HEK293 (cell line): ENCODE data around the gene CDK4.

Experiments used
- CTCF ChIP-seq: fragments of 450-650 bp; formaldehyde crosslinking; IDR thresholded peaks from 2 replicates; pipeline ENCODE4 v1.5.1; 2016; ENCODE audit warnings: missing biosample characterization, missing genetic modification characterization
- GLI4 ChIP-seq: fragments of 450-650 bp; formaldehyde crosslinking; IDR thresholded peaks from 2 replicates; pipeline ENCODE4 v1.5.1; 2016; ENCODE audit warnings: missing biosample characterization, missing genetic modification characterization
- PBX3 ChIP-seq: sonication (generic); formaldehyde crosslinking; IDR thresholded peaks from 2 replicates; pipeline ENCODE4 v1.8.1; 2022; ENCODE audit warnings: mild to moderate bottlenecking, moderate library complexity, missing genetic modification reagents
- PRDM10 ChIP-seq: fragments of 450-650 bp; formaldehyde crosslinking; IDR thresholded peaks from 2 replicates; pipeline ENCODE4 v1.5.1; 2016; ENCODE audit warnings: missing biosample characterization, missing genetic modification characterization
- YY1 ChIP-seq: fragments of 450-650 bp; formaldehyde crosslinking; IDR thresholded peaks from 2 replicates; pipeline ENCODE4 v1.5.1; 2018; ENCODE audit warnings: missing biosample characterization, missing genetic modification characterization
- ZBTB1 ChIP-seq: fragments of 450-650 bp; formaldehyde crosslinking; IDR thresholded peaks from 2 replicates; pipeline ENCODE4 v1.5.1; 2016; ENCODE audit warnings: missing biosample characterization, missing genetic modification characterization
- ZEB2 ChIP-seq: fragments of 450-650 bp; formaldehyde crosslinking; IDR thresholded peaks from 2 replicates; pipeline ENCODE4 v1.5.1; 2016; ENCODE audit warnings: missing biosample characterization, missing genetic modification characterization
- ZFHX2 ChIP-seq: fragments of 450-650 bp; formaldehyde crosslinking; conservative IDR thresholded peaks from 2 replicates; pipeline ENCODE4 v1.5.1; 2016; ENCODE audit warnings: missing biosample characterization, missing genetic modification characterization
- ZNF146 ChIP-seq: fragments of 450-650 bp; formaldehyde crosslinking; IDR thresholded peaks from 2 replicates; pipeline ENCODE4 v1.5.1; 2016; ENCODE audit warnings: missing biosample characterization, missing genetic modification characterization
- ZNF148 ChIP-seq: fragments of 450-650 bp; formaldehyde crosslinking; IDR thresholded peaks from 2 replicates; pipeline ENCODE4 v1.5.0; 2017; ENCODE audit warnings: missing biosample characterization, missing genetic modification characterization, borderline replicate concordance
- ZNF155 ChIP-seq: fragments of 450-650 bp; formaldehyde crosslinking; IDR thresholded peaks from 2 replicates; pipeline ENCODE4 v1.5.1; 2016; ENCODE audit warnings: missing biosample characterization, missing genetic modification characterization
- ZNF174 ChIP-seq: fragments of 450-650 bp; formaldehyde crosslinking; IDR thresholded peaks from 2 replicates; pipeline ENCODE4 v1.5.0; 2017; ENCODE audit warnings: missing biosample characterization, mild to moderate bottlenecking, missing genetic modification characterization
- ZNF335 ChIP-seq: fragments of 450-650 bp; formaldehyde crosslinking; conservative IDR thresholded peaks from 2 replicates; pipeline ENCODE4 v1.5.1; 2016; ENCODE audit warnings: missing biosample characterization, missing genetic modification characterization
- ZNF449 ChIP-seq: fragments of 450-650 bp; formaldehyde crosslinking; IDR thresholded peaks from 2 replicates; pipeline ENCODE4 v1.5.1; 2017; ENCODE audit warnings: missing biosample characterization, mild to moderate bottlenecking, missing genetic modification characterization, moderate library complexity
- ZNF518A ChIP-seq: fragments of 450-650 bp; formaldehyde crosslinking; conservative IDR thresholded peaks from 2 replicates; pipeline ENCODE4 v1.5.1; 2016; ENCODE audit warnings: low read depth, missing biosample characterization, missing genetic modification characterization
- ZNF549 ChIP-seq: fragments of 450-650 bp; IDR thresholded peaks from 2 replicates; pipeline ENCODE4 v1.5.1; 2018; ENCODE audit warnings: missing biosample characterization, missing genetic modification characterization, mild to moderate bottlenecking, inconsistent platforms, moderate library complexity
- ZNF561 ChIP-seq: fragments of 450-650 bp; IDR thresholded peaks from 2 replicates; pipeline ENCODE4 v1.5.1; 2018; ENCODE audit warnings: missing biosample characterization, missing genetic modification characterization, borderline replicate concordance
- ZNF664 ChIP-seq: fragments of 450-650 bp; formaldehyde crosslinking; IDR thresholded peaks from 2 replicates; pipeline ENCODE4 v1.5.1; 2016; ENCODE audit warnings: missing biosample characterization, missing genetic modification characterization
- ZNF692 ChIP-seq: fragments of 450-650 bp; formaldehyde crosslinking; IDR thresholded peaks from 2 replicates; pipeline ENCODE4 v1.5.1; 2016; ENCODE audit warnings: missing biosample characterization, missing genetic modification characterization
- ZSCAN23 ChIP-seq: fragments of 450-650 bp; formaldehyde crosslinking; IDR thresholded peaks from 2 replicates; pipeline ENCODE4 v1.5.1; 2016; ENCODE audit warnings: missing biosample characterization, missing genetic modification characterization

CDK4 gene

GRCh38 chr12:57751788-57752667 is at the start of gene CDK4 (continued):
- TF ChIP-seq ZNF561, result peak; percentile 93; the same call in 1 of the 2 replicates
- no peak for TF ChIP-seq PBX3 (CRISPR knock-in tag)
- TF ChIP-seq ZNF148 (tag by site-specific recombination), result no peak; the same call in 1 of the 2 replicates
- TF ChIP-seq ZBTB1, result no peak
- TF ChIP-seq YY1 (tag by site-specific recombination), result peak; percentile 41; the same call in 1 of the 2 replicates
- peak; percentile 63 for TF ChIP-seq ZNF518A
- TF ChIP-seq ZNF549 (tag by site-specific recombination), result no peak
- TF ChIP-seq ZNF174 (tag by site-specific recombination), result no peak
- TF ChIP-seq ZNF335 (tag by site-specific recombination), result peak; percentile 70
- TF ChIP-seq ZNF146 (tag by site-specific recombination), result no peak
- TF ChIP-seq ZSCAN23 (tag by site-specific recombination), result peak; percentile 27; the same call in 1 of the 2 replicates
- TF ChIP-seq ZNF692 (tag by site-specific recombination), result peak; percentile 86
- TF ChIP-seq ZNF155 (tag by site-specific recombination), result no peak
- no peak; the same call in 1 of the 2 replicates for TF ChIP-seq PRDM10 (tag by site-specific recombination)
- TF ChIP-seq ZFHX2 (tag by site-specific recombination), result peak; percentile 97
- peak; percentile 66; the same call in 1 of the 2 replicates for TF ChIP-seq ZEB2 (tag by site-specific recombination)
- 0 out of 2 replicates have a peak, but pooled peaks have one; percentile 46 for TF ChIP-seq GLI4 (tag by site-specific recombination)
- TF ChIP-seq ZNF664 (tag by site-specific recombination), result no peak
- 0 out of 2 replicates have a peak, but pooled peaks have one; percentile 23 for TF ChIP-seq ZNF449
- no peak; the same call in 1 of the 2 replicates for TF ChIP-seq CTCF (tag by site-specific recombination)
